Astrocyte of the cerebellum (primary cell): ENCODE results near the gene IGSF22.

ENCODE experiments used
- DNase-seq: peaks from one replicate; pipeline ENCODE4 v3.0.0-alpha.2; 2011; ENCODE audit warnings: low read depth
- H3K4me3 ChIP-seq: 2 replicates; pipeline ENCODE4 v1.5.1; 2011; ENCODE audit warnings: mild to moderate bottlenecking, low read depth, low read length, moderate library complexity
- CTCF ChIP-seq: IDR thresholded peaks from 2 replicates; pipeline ENCODE4 v1.5.1; 2012; ENCODE audit warnings: low read length, low read depth, moderate library complexity, mild to moderate bottlenecking; ENCODE audit errors: missing control alignments
- in situ Hi-C: cut with HindIII; loops from 2 replicates; pipeline ENCODE4 v1.10.0; 2017; ENCODE audit warnings: low sequenced_read_pairs

IGSF22 gene

GRCh38 chr11:18770479-18771125 lies 44.6 kb upstream of the IGSF22 start:
- TF ChIP-seq CTCF, result no peak
- DNase-seq, result no peak
- no peak overlapping the region for H3K4me3 ChIP-seq
- in situ Hi-C loops, result no loop called here

DNA sequence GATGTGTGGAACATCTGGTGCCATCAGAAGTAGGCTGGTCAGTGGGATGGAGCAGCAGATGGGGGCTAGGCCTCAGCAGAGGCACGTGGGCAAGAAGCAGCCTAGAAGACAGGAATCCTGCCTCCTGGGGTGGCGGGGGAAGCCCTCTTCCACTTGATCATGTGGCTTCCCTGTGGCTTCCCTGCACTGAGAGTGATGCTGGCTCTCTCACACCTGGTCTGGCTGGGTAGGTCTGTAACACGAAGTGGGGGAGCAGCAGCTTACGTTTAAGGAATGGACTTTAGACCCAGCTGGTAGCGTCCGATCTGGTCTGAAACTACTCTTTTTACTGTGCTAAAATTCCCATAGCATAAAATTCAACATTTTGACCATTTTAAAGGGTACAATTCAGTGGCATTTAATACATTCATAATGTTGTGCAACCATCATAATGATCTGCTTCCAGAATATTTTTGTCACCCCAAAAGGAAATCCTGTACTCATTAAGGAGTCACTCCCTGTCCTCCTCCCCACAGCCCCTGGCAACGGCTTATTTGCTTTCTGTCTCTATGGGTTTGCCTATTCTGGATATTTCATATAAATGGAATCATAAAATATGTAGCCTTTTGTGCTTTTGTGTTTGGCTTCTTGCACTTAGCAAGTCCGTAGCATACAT lies 43.9 kb upstream of the IGSF22 start:
- in situ Hi-C loops, result no loop called here
- no peak for TF ChIP-seq CTCF
- no peak overlapping the region for H3K4me3 ChIP-seq
- no peak for DNase-seq

DNA sequence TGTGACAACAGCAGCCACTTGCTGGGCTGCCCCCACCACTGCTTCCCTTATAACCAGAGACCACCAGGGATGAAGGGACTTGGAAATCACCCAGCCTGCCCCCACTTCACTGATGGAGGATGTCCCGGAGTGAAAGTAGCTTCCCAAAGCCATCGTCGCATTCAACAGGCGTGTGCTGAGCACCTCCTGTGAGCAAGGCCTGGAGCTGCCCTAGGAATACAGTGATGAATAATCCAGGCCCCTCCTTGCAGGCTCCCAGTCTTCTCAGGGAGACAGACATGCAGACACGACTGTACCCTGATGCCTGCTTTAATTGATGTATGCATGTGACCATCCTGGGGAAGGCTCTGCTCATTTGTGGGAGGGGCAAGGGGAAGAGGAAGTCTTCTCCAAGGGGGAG lies 43.0 kb upstream of the IGSF22 start:
- DNase-seq, result no peak
- no peak overlapping the region for H3K4me3 ChIP-seq
- in situ Hi-C loops, result no loop called here
- TF ChIP-seq CTCF, result no peak

DNA sequence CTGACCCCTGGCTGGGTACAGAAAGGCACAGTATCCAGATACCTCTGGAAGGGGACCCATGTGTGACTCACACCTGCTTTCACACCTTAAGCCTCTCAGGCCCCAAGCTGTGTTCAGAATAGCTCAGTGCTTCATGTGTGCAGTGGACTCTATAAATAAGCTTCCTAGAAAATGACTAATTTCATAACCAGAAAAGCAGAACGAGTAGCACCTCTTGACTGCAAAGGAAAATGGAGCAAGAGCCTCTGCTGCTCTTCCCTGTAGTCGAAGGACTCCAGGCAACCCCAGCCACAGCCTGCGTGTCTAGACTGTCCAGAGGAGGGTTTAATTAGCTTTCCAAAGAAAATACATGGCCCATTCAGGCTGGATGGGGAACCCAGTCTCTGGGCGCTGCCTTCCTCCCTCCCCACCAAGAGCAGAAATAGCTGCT lies 42.5 kb upstream of the IGSF22 start:
- H3K4me3 ChIP-seq, result no peak overlapping the region
- no peak for TF ChIP-seq CTCF
- no peak for DNase-seq
- in situ Hi-C loops, result no loop called here

DNA sequence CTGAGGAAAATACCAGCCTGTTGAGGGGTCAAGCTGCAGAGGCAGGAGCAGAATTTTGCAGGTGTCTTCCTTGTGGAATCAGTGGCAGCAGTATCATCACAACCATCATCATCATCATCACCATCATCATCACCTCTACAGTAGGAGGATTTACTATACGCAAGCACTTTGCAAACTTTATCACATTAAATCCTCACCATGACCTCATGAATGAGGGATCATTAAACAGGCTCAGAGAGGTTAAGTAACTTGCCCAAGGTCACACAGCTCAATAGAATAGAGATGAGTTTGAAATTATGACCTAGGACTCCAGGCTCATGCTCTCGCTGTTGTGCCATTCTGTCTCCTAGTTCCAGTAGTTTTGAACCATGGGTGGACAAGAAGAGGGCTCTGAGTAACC lies 40.0 kb upstream of the IGSF22 start:
- no peak overlapping the region for H3K4me3 ChIP-seq
- no peak for TF ChIP-seq CTCF
- DNase-seq, result no peak
- in situ Hi-C loops, result no loop called here

GRCh38 chr11:18765554-18765953 lies 39.6 kb upstream of the IGSF22 start:
- no peak for TF ChIP-seq CTCF
- DNase-seq, result no peak
- H3K4me3 ChIP-seq, result no peak overlapping the region
- in situ Hi-C loops, result no loop called here
